Activated CD4-positive, alpha-beta T cell treated with anti-CD3 and anti-CD28 coated beads, Interleukin-2, Interleukin-4, amounts not matched to agents 100 ng/mL and 50 ng/mL, durations not matched to agents 16 hours and 8 hours (primary cell): Measurements from ENCODE around the gene WWOX.
"Not testable (repeated sequence)": the region's sequence is repeated elsewhere in the genome, so short reads cannot be mapped to it uniquely, and the experiment has no call there.

Source experiments
- DNase-seq: peaks from one replicate; pipeline ENCODE4 v3.0.0-alpha.2; 2020; ENCODE audit warnings: low spot score

Gene WWOX

GRCh38 chr16:78099271-78100111 lies at the start of gene WWOX:
WWOX (plus strand) TSS chr16:78099654.
- DNase-seq: peak; percentile 97

- DNase-seq: no peak
These were observed 48.6 kb upstream of the WWOX start for GRCh38 chr16:78050734-78051400.

DNA sequence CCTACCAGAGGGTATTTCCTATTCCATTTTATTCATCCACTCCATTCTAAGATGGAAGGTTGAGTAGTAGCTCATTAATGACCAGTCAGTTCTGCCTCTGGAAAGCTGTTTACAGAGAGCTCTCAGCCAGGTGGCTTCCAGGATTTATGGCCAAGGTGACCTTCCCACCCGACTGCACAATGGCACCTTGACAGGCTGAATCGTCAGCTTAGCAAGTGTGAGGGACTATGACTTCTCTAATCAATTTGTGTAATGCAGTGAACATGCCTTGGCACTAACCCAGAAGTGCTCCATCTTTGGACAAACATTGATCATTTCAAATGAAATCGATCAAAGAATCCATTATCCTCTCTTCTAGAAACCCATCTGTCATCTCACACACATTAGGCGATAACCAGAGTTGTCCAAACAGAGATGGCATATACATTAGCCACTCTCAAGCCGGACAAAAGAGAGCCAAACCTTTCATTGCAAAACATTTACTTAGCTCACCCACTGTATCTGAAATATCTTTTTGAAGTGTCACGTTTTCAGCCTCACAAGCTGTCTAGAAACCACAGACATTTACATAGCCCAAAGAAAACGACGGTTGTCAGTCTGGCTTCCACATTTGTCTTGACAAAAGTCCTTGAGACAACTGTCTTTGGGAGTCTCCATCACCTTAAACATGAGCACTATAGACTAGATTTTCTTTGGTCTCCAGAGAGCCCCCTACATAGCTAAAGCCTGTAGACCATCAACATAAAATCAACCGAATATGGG lies 41.5 kb upstream of the WWOX start:
- DNase-seq: no peak

DNA sequence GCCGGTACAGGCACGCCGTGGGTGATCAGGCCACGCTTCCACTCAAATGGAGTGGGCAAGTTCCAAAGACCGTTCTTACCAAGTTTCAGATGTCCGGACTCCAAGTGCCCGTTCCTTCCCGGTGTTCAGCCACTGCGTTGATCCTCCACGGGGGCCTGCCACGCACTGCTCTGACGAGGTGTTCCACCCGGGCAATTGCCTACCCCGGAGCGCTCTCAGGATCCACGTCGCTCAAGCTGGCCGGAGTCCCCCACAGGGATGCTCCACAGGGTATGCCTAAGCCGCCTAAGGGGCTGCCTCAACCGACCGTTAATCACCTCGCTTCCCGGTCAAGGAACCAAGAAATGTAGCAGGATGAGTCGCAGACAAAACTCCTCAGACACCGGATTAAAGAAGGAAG lies 39.6 kb upstream of the WWOX start:
- DNase-seq: not testable (repeated sequence)

GRCh38 chr16:78060295-78060694 lies 39.2 kb upstream of the WWOX start:
- DNase-seq: no peak

- DNase-seq: no peak
These were observed 38.6 kb upstream of the WWOX start for GRCh38 chr16:78060809-78061208.

DNA sequence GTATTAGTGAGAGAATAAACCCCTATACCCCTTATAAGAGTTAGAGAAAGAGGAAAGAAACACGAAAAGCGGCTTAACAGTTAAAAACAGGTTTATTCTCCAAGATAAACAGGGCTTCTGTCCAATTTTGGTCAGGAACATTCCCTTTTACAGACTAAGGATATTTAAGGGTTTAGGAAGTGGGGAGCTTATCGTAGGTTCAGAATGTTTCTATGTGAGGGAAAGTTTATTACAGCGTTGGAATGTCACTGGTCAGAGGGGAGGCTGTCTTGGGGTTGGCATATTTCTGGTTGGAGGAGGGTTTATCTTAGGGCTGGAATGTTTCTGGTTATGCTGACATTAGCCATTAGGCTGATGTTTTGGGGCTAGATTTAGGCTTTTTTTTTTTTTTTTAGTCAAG lies 34.1 kb upstream of the WWOX start:
- DNase-seq: no peak

GRCh38 chr16:78069913-78070312 lies 29.5 kb upstream of the WWOX start:
- no peak for DNase-seq

GRCh38 chr16:78072275-78072674 lies 27.2 kb upstream of the WWOX start:
- DNase-seq: no peak

DNA sequence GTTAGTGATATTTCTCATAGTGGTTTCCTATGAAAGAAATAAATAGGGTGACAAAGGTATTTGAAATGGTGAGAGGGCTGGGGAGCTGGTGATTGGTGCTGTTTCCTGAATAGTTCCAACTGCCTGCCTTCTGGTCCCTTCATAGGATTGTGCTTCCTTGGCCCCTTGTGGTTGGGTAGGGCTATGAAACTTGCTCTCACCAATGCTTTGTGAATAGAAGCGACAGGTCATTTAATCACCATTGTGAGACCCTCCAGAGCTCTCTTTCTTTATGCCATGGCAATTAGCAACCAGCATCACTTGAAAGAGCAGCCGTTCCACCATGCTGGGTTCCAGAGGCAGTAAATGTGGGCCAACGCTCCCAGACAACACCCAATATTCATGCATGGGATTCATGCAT lies 23.7 kb upstream of the WWOX start:
- DNase-seq: no peak

DNA sequence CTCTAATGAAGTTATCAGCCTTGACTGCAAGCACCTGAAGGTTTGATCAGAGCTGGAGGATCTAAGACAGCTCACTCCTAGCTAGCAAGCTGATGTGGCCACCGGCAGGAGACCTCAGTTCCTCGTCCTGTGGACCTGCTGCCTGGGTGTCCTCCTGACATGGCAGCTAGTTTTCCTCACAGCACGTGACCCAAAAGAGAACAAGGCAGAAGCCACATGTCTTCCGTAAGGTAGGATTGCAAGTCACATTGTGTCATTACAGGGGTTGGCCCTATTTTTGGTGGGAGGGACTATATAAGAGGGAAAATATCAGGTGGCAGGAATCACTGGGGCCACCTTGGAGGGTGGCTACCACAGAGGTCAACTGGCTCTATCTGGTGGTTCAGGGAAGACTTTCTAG lies 18.1 kb upstream of the WWOX start:
- DNase-seq: no peak

- no peak for DNase-seq
These were observed 8.0 kb upstream of the WWOX start for GRCh38 chr16:78091419-78091818.

DNA sequence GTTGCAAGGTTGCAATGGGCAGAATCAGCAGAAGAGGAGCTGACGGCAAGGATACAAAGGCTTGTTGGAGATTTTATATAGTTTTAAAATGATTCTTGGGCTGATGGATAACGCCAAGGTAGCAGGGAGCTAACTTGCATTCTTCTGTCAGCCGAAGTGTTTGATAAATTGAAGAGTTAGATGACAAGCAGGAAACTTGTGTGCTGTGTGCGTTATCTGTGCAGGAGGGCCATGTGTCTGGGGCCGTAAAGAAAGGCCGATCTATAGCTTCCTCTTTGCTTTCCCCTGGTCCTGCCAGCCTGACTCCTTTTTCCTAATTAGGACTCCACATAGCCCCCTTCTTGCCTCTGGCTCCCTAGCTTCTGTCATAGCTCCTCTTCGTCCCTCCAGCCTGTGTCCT lies 6.7 kb upstream of the WWOX start:
- no peak for DNase-seq

GRCh38 chr16:78094166-78094565 lies 5.3 kb upstream of the WWOX start:
- no peak for DNase-seq

DNA sequence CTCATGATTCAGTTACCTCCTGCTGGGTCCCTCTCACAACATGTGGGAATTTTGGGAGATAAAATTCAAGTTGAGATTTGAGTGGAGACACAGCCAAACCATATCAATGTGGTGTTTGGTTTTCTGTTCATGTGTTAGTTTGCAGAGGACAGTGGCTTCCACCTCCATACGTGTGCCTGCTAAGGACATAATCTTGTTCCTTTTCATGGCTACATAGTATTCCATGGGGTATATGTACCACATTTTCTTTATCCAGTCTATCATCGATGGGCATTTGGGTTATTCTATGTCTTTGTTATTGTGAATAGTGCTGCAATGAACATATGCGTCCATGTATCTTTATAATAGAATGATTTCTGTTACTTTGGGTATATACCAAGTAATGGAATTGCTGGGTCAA lies 4.5 kb upstream of the WWOX start:
- DNase-seq: no peak

DNA sequence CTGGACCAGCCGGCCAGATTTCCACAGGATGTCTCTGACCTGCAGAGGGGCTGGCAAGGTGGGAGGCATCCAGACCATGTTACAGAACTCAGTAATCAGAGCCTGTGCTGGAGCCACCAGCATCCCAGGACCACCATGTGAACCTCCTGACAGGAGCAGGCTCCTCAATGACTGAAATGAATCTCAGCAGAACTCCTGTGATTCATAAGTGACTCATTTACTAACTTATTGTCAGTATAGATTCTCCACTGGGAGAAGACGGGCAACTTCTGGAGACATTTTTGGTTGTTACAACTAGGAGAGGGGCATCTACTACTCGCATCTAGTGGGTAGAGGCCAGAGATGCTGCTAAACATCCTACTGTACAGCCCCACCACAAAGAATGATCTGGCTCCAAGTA lies 3.1 kb upstream of the WWOX start:
- DNase-seq: peak; percentile 15

DNA sequence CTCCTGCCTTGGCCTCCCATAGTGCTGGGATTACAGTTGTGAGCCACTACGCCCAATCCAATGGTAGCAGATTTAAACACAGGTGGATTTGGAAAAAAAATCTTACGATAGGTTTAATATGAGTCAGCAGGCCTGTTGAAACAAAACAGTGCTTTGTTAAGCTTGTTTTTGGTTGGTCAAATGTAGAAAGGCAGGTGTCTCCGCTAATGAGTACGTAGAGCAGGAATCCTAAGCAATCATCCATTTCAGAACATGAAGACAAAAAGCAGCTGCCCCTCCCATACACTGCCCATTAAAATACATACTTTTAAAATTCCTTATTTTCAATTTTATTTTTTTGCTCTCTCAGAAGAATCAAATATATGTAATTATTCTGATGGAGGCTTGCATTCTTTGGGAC lies 1.9 kb upstream of the WWOX start:
- peak; percentile 34 for DNase-seq

DNA sequence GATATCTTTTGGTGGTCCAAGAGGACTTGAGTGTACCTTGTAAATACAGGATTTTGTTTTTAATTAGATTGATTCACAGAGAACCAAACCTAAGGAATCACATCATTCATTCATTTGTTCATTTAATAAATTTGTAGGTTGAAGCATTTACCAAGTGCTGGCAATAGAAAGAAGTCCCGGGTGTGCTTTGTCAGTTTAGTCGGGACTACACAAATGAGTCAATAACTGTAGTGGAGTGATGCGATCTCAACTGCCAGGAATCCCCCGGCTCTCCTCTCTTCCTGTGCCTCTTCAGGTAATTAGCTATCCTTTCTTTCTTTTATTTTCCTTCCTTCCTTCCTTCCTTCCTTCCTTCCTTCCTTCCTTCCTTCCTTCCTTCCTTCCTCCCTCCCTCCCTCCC lies 1.4 kb upstream of the WWOX start:
- DNase-seq: peak; percentile 82

GRCh38 chr16:78098595-78099270 lies 721 bp upstream of the WWOX start:
- DNase-seq: no peak

- DNase-seq: peak; percentile 63
These were observed 636 bp downstream of the WWOX start for GRCh38 chr16:78100112-78100467.

DNA sequence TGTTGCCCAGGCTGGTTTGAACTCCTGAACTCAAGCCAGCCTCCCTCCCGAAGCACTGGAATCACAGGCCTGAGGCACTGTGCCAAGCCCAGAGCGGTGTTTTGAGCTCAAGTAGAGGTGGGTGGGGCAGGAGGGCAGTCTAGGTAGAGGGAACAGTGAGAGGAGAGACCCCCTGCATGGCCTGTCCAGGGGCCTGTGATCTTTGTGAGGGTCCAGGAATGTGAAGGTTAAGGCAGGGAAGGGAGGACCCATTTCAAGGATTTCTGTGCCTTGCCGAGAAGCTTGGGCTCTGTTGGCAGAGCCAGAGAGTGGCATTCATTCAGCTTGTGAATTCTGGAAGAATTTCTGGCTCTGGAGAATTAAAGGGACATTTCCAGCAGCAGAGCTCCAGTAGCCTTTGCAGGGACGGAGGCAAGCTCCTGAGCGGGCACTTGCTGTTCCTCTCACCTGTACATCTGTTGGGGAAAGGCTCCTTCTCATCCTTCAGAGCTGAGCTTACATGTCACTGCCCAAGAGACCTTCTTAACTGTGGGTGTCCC lies 2.7 kb downstream of the WWOX start:
- no peak for DNase-seq

- no peak for DNase-seq
These were observed 3.4 kb downstream of the WWOX start for GRCh38 chr16:78102865-78103264.
